Activated CD8-positive, alpha-beta memory T cell treated with anti-CD3 and anti-CD28 coated beads for 4 hours (primary cell): ENCODE results near the gene SMIM36.
"Not testable (repeated sequence)": the region's sequence is repeated elsewhere in the genome, so short reads cannot be mapped to it uniquely, and the experiment has no call there.

ENCODE experiments used
- DNase-seq, 2 donors: peaks; one replicate each; pipeline ENCODE4 v3.0.0-alpha.2; 2020; ENCODE audit warnings: low read depth in 2 of 2

Gene SMIM36

GRCh38 chr17:55501626-55502025 lies 9.6 kb downstream of the SMIM36 start:
- DNase-seq = not testable (repeated sequence)

- no peak for DNase-seq
Measured at GRCh38 chr17:55500103-55500502, 11.1 kb downstream of the SMIM36 start.

- no peak for DNase-seq
Measured at GRCh38 chr17:55496094-55496881, 15.0 kb downstream of the SMIM36 start.

- no peak for DNase-seq
Measured at GRCh38 chr17:55495239-55495638, 16.0 kb downstream of the SMIM36 start.

- no peak for DNase-seq
Measured at GRCh38 chr17:55492781-55493341, 18.4 kb downstream of the SMIM36 start.

- DNase-seq = no peak
Measured at GRCh38 chr17:55490376-55490775, 20.9 kb downstream of the SMIM36 start.

GRCh38 chr17:55487695-55488432 lies 23.4 kb downstream of the SMIM36 start:
- DNase-seq = no peak

- no peak for DNase-seq
Measured at GRCh38 chr17:55484575-55484974, 26.7 kb downstream of the SMIM36 start.

GRCh38 chr17:55482591-55483389 lies 28.5 kb downstream of the SMIM36 start:
- DNase-seq = no peak

- DNase-seq = no peak
Measured at GRCh38 chr17:55480631-55481315, 30.5 kb downstream of the SMIM36 start.

GRCh38 chr17:55479903-55480302 lies 31.3 kb downstream of the SMIM36 start:
- DNase-seq = no peak

GRCh38 chr17:55478971-55479370 lies 32.3 kb downstream of the SMIM36 start:
- DNase-seq = no peak

- no peak for DNase-seq
Measured at GRCh38 chr17:55466671-55467070, 44.6 kb downstream of the SMIM36 start.

- not testable (repeated sequence) for DNase-seq
Measured at GRCh38 chr17:55465771-55466170, 45.5 kb downstream of the SMIM36 start.

- DNase-seq = no peak
Measured at GRCh38 chr17:55463600-55463999, 47.7 kb downstream of the SMIM36 start.

GRCh38 chr17:55462711-55463110 lies 48.5 kb downstream of the SMIM36 start:
- DNase-seq = no peak

- no peak for DNase-seq
Measured at GRCh38 chr17:55462234-55462633, 49.0 kb downstream of the SMIM36 start.

GRCh38 chr17:55458978-55459377 lies 52.3 kb downstream of the SMIM36 start:
- DNase-seq = no peak

GRCh38 chr17:55458287-55458900 lies 52.9 kb downstream of the SMIM36 start:
- no peak for DNase-seq

GRCh38 chr17:55456307-55457240 lies 54.7 kb downstream of the SMIM36 start:
- DNase-seq = no peak
